ENCODE results near the gene SMIM5.
"Not testable (repeated sequence)": the region's sequence is repeated elsewhere in the genome, so short reads cannot be mapped to it uniquely, and the experiment has no call there.

Gene SMIM5

DNA sequence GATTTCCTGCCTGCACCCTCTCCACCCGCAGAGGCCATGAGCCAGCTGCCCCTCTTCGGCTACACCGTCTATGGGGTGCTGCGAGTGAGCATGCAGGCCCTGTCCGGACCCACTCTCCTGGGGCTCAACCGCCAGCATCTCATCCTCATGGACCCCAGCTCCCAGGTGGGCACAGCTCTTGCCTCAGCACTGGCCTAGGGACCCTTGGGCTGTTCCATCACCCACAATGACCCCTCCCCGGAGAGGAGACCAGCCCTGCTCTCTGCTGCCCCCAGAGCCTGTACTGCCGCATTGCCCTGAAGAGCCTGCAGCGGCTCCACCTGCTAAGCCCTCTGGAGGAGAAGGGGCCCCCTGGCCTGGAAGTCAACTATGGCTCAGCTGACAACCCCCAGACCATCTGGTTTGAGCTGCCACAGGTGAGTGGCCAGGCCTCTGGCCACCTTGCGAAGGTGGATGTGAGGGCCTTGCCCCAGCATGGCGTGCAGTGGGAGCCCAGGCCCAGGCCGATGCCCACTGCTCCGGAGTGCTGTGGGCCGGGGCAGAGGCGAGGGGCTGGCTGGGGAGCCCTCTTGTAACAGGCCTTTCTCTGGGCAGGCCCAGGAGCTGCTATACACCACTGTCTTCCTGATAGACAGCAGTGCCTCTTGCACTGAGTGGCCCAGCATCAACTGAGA, 7.3 kb upstream of the SMIM5 start:
- DNase-seq (ENCODE audit: low spot score) = no peak

DNA sequence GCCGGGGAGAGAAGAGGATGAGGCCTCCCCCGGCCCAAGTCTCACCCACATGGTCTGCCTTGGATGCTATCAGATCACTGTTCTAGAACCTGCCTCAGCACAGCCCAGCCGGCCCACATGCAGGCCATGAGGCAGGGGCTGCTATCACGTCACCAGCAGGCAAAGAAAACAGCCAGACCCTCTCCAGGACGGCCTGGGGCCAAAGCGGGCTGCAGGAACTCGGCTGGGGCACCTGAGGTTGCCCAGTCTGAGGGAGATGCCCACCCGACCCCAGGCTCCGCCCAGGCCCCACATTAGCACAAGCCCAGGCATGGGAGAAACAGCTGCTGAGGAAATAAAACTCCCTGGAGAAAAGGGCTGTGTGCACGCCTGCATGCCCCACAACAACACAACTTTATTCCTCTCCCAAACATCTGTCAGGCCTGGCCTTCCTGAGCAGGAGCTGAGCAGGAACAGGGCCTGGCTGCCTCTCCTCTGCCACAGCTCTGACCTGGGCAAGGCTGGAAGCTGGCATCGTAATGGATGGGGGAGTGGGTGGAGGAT, 6.7 kb upstream of the SMIM5 start:
- no peak for DNase-seq (ENCODE audit: low spot score)

DNA sequence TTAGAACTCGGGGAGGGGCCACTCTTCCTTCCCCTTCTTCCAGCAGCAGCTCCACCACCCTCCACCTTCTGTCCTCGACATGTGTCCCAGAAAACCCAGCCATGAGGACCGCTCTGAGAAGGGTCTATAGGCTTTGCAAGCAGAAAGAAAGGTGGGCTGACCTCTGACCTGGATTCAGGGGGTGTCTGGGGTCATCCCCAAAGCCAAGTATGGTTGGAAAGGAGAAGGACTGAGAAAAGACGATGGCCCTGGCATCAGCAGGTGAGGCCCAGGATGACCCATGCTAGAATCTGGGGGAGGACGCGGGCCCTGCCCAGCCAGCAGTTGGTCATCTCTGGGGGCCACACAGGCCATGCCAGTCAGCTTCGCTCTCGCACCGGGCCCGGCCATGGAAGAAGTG, 6.1 kb upstream of the SMIM5 start:
- DNase-seq (ENCODE audit: low spot score) = no peak

DNA sequence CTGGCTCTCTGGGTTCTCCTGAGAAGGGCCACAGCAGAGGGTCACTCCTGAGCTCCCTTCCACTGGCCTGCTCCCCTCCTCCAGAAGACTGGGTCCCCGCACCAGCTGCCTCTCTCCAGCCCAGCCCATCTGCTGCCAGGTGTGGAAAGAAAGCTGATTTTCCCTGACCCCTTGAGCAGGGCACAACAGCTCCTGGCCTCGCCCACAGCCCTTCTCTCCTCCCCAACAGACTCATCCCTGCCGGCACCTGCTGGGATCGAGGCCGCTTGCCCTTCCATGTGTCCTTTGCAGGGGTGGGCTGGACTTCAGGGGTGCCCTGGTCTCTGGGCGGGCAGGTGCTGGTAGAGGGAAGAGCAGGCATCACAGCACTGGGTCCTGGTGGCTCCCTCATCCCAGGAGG, 4.8 kb upstream of the SMIM5 start:
- no peak for DNase-seq (ENCODE audit: low spot score)

DNA sequence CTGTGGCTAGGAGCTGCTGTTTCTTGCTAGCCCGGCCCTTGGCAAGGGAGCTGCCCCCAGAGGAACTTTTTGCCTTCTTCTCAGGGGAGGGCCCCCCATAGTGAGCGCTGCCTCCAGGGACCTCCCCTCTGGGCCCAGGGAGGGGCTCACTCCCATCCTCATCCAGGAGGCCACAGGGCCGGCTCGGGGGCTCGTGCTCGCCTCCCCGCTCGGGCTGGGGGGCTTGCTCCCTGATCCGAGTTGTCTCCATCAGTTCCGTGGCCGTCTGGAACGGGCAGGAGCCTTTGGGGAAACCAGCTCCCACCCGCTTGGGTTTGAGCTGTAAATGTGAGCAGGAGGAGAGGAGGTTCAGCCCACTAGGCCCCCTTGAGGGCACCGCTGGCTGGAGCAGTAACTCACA, 4.1 kb upstream of the SMIM5 start:
- no peak for DNase-seq (ENCODE audit: low spot score)

DNA sequence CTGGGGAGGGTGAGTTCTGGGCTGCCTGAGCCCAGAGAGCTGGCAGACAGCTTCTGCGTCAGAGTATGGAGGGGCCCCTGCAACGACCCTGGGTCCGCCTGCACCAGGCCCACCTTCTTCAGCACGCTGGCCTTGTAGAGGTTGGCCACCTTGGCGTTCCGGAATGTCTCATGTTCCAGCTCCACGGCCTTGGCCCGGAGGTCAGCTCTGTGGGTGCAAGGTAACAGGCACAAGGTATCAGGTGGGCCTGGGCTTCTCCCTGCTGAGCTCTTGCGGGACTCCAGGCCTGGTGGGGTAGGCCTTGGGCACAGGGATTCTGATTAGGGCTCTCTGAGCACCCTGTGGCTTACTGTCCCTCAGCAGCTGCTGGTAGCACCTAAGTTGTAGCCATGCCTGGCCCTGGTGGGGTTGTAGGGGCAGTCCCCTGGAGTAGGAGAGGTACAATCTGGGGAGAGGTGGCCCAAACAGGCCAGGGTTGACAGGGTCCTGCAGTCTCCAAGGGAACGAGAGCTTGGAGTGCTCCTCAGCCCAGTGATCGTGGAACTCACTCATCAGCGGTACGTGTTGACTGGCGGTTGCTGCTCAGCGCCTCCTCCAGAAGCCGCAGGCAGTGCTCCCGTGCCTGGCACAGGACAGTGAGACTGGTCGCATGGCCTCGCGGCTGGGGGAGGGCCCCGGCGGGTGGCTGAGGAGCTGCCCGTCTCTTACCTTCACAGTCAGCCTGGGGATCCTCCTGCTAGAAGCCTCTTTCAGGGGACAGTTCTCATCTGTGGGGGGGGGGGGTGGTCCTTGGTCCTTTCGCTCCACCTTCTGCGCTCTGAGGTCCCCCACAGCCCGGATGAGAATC, 2.9 kb upstream of the SMIM5 start:
- DNase-seq (ENCODE audit: low spot score) = no peak

DNA sequence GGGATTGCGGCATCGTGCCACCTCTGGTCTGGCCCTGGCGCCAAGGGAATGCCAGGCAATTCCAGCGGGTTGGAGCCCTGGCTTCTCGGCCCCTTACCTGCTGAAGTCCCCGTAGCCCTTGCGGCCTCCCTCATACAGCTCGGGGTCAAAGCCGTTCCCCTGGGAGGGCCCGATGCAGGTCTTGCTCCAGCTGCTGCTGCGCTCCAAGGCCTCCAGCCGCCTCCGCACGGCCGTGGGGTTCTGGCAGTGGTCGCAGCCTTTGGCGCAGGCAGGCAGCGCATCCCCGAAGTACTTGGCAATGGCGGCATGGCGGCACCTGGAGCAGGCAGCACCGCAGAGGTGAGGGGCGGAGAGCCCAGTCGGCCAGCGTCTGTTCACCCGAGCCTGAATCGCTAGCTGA, 1.9 kb upstream of the SMIM5 start:
- DNase-seq (ENCODE audit: low spot score) = no peak

GRCh38 chr17:75632428-75632827, 806 bp upstream of the SMIM5 start:
- DNase-seq (ENCODE audit: low spot score) = no peak

DNA sequence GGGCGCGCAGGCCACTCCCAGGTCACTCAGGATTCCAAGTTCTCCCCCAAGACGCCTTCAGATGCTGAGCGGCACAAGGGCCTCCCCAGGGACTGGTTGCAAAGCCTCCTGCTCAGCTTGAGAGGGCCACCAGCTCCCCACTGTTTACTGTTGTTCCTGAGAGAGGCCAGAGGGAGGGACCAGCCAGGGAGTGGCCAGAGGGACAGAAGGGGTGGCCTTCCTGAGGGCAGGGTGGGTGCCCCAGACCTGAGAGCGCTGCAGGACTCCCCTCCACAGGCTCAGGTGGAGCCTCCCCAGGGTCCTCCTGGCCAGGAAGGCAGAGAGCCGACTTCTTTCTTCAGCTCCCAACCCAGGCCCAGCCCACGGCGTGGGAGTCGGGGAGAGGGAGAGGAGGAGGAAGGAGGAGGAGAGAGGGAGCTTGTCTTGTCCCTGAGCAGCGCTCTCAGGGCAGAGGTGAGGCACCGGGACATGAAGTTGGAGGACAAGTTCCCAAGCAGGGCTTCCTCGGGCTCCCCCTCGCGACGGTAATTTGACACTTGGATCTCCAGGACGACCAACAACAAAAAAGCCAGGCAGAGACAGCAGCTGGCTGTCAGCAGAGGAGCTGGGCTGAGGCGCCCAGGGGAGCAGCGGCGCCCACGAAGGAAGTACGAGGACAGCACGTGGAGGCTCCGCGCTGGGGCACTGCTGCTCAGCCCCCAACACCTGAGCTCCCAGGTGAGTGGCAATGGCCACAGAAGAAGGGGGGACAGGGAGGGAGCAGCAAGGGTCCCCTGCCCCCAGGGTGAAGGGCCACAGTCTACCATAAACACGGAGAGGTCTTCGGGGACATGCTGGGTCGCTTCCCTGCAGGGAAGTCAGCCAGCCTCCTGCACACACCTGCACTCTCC, 497 bp downstream of the SMIM5 start:
- peak; percentile 88 for DNase-seq (ENCODE audit: low spot score)

DNA sequence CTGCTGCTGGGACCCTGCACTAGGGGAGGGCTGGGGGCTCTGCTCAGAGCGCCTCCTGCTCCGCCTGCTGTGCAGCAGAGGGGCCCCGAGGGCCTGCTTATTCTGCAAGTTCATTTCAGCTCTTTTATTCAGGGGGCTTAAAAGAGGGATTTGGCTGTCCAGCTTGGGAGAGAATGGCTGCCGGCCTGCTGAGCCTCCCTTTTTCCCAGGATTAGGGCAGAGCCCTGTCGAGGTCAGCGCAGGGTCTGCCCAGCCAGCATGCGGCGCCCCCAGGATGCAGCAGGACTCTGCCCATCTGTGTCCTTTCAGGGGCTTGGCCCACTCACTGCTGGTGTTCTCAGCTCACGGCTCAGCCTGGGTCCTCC, 1.1 kb downstream of the SMIM5 start:
- DNase-seq (ENCODE audit: low spot score) = no peak

DNA sequence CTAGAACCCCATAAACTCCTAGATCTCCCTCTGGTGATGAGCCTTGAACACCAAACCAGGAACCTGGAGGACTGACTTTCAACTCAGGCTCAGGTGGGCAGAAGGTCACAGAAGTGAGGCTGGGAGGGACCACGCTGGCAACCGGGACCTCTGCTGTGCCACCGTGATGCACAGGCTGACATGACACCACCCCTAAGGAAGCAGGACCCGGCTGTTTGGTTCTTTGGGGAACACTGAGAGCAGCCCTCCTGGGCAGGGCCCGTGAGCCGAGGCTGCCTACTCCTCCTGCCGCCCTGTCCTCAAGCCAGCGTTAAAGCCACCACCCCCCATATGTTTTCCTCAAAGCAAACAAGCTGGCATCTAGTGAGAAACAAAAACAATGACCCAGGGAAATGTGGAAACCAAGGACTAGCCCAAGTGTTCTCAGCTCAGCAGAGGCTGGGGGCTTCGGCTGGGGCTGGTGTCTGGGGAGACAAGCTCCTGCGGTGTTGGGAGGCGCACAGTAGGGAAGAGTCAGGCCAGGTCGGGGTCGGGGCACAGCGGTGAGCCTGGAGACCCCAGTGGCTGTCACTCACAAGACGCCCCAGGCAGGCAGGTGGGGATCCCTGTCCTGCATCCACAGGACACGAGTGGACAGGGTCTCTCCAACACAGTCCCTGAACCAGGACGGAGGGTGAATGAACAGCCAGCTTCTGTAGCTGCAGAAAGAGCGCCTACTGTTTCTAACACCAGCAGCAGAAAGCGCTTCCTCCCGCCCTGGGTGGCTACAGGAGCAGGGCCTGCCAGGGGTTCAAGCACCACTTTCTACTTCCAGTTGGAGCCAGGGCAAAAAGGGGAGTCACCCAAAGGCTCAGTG, 1.7 kb downstream of the SMIM5 start:
- DNase-seq (ENCODE audit: low spot score) = peak; percentile 30

- DNase-seq (ENCODE audit: low spot score) = peak; percentile 65
Measured at GRCh38 chr17:75635610-75636202, 2.5 kb downstream of the SMIM5 start.

- DNase-seq (ENCODE audit: low spot score) = no peak
Measured at GRCh38 chr17:75636381-75637142, 3.3 kb downstream of the SMIM5 start.

DNA sequence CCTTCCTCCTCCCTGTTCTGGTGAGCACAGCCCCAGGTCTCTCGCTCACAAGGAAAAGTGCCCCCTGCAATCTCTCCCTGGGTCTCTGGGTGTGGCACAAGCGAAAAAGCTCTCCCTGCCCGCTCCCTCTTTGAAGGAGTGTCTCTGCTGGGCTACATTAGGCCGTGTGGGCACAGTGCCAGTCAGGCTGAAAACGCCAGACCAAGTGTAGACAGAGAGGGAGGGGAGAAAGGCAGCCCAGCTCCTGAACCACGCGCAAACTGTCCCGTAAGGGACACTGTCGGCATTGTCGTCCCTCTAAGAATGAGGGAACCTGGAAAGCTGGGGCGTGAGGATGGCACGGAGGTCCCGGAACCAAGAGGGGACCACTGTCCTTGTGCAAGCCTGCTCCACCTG, 3.9 kb downstream of the SMIM5 start:
- DNase-seq (ENCODE audit: low spot score) = peak; percentile 74

GRCh38 chr17:75637551-75637950, 4.3 kb downstream of the SMIM5 start:
- DNase-seq (ENCODE audit: low spot score) = no peak

DNA sequence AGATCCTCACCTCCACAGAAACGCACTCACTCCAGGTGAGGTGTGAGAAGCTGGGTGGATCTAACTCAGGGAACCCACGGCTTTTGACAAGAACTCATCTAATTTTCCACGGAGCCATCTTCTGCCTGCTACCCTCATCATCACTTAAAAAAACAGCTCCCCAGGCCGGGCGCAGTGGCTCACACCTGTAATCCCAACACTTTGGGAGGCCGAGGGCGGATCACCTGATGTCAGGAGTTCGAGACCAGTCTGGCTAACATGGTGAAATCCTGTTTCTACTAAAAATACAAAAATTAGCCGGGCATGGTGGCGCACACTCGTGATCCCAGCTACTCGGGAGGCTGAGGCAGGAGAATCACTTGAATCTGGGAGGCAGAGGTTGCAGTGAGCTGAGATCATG, 4.8 kb downstream of the SMIM5 start:
- DNase-seq (ENCODE audit: low spot score) = not testable (repeated sequence)

GRCh38 chr17:75638893-75639292, 5.7 kb downstream of the SMIM5 start:
- DNase-seq (ENCODE audit: low spot score) = no peak

GRCh38 chr17:75639327-75639726, 6.1 kb downstream of the SMIM5 start:
- DNase-seq (ENCODE audit: low spot score) = no peak

GRCh38 chr17:75639771-75640555, 6.7 kb downstream of the SMIM5 start:
- no peak for DNase-seq (ENCODE audit: low spot score)
